ENCODE measurements around the gene RALGDS.

DNA sequence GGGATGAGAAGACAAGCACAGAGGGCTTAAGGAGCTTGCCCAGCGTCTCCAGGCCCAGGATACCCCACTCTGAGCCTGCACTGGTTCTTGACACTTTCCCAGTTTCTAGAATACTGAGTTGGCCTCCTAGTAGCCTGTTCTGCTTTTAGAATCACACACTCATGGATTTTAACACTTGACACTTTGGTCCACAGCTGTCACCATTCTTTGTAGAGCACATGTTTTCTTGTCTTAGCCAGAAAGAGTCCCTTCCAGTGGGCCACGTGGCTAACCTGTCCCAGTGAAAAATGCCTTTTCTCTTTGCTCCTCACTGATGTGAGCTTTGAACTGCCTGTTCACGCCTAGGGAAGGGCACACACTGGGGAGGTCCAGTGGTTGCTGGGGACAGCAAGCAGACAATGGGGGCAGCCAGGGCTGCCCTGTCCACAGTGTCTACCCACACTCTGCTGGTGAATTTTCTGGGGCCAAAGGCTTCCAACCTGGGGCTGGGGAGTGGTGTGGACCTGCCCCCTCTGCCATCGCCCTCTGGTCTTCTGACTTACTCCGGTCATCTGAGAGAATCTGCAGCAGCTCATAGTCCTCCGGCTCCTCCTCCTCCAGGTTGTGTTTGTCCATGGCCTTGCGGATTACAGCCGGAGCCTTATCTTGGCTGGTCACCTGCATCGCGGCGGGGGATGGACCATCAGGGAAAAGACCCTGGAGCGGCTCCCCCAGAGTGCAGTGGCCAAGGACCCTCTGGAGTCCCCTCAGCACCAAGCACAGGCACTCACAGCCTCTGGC lies 21.1 kb downstream of the RALGDS start:
- TF ChIP-seq CTCF (IDR thresholded peaks at IDR 0.05; ENCODE audit: low read depth, low read length) (no peak), EZH2phosphoT487 (IDR thresholded peaks at IDR 0.05; ENCODE audit: low read depth) (no peak)
